Adrenal gland (tissue), 5 donors: ENCODE data around the gene NXN.

Experiments
- CTCF ChIP-seq, 6 experiments: fragments of 450-650 bp in 4 of 6; fragments of 200-600 bp in 2 of 6; sonication (generic) in 1 of 6; IDR thresholded peaks; 1 replicate in 5 of 6; 2 replicates in 1 of 6; pipeline versions ENCODE4 v1.5.1 to v1.8.0; 2016 to 2021; ENCODE audit warnings: antibody characterized with exemption in 6 of 6, mild to moderate bottlenecking in 2 of 6, moderate library complexity in 1 of 6
- POLR2A ChIP-seq, 2 donors: fragments of 450-650 bp; IDR thresholded peaks; one replicate each; pipeline ENCODE4 v1.6.1; 2017; ENCODE audit warnings: antibody characterized with exemption in 2 of 2, mild to moderate bottlenecking in 2 of 2, moderate library complexity in 1 of 2
- donor health status: DM: no; HTN: no; CAD: no.

- TF ChIP-seq CTCF (IDR thresholded peaks at IDR 0.05) = no peak
- no peak for TF ChIP-seq POLR2A (IDR thresholded peaks at IDR 0.05)
These were observed 21.3 kb upstream of the NXN start for GRCh38 chr17:1000597-1001461.
